ENCODE results near the gene RPL4. TPM values are rescaled to one million over a fixed set of nuclear protein-coding genes. Genes with fewer than 3 reads are reported as not detected.
"Not testable (repeated sequence)": the region's sequence is repeated elsewhere in the genome, so short reads cannot be mapped to it uniquely, and the experiment has no call there.

Gene RPL4
- total and polyA plus RNA-seq, 9 donors = 5,514 to 8,508 (median 6,271) TPM

- Histone ChIP-seq H3K4me3 (ENCODE audit: low read length) (no peak overlapping the region), H3K27me3 (ENCODE audit: control insufficient read depth, insufficient read depth, low read length) (no peaks in the 10 kb centered on the region), H3K9me3 (replicated peaks; ENCODE audit: control insufficient read depth, low read depth, low read length) (no peaks in the 10 kb centered on the region), H3K4me1 (ENCODE audit: control insufficient read depth, insufficient read depth, low read length) (no peaks in the 10 kb centered on the region), H3K27ac (ENCODE audit: low read length) (no peak overlapping the region), H3K36me3 (ENCODE audit: control insufficient read depth, insufficient read depth, low read length) (peaks cover 17% of the 10 kb centered on the region)
- no CpG with 5 or more reads among the region's 3 CpGs for WGBS (ENCODE audit: insufficient coverage)
- DNase-seq = no peak
Observed at GRCh38 chr15:66514586-66514985, 9.9 kb upstream of the RPL4 start.

DNA sequence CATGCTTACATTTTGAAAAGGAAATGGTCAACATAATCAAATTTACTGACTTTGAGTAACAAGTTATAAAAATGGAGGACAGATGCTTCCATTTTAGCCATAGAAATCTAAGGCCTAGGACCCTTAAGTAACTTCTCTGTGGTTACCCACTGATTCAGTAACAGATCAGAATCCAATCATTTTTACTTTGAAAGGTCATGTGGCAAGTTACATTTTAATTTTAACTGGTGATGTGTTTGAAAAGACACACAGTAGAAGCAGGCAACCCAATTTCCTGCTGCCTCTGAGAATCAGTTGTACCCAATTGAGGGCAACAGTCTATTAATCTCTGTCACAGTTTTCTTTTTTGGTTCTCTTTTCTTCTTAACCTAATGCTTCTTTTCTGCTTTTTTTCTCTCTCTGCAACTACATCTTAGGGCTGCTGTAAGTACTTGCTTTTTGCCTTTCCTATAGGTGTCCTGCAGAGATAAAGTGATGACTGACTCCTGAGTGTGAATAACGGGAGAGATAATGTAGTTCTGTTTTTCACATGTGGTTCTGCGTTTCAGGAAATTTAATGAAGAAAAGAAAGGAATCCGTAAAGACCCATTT lies 3.7 kb upstream of the RPL4 start:
- Histone ChIP-seq H3K36me3 (ENCODE audit: control insufficient read depth, insufficient read depth, low read length) (no peaks in the 10 kb centered on the region), H3K9me3 (replicated peaks; ENCODE audit: control insufficient read depth, low read depth, low read length) (no peaks in the 10 kb centered on the region), H3K27ac (ENCODE audit: low read length) (no peak overlapping the region), H3K4me3 (ENCODE audit: low read length) (no peak overlapping the region), H3K27me3 (ENCODE audit: control insufficient read depth, insufficient read depth, low read length) (no peaks in the 10 kb centered on the region), H3K4me1 (ENCODE audit: control insufficient read depth, insufficient read depth, low read length) (peaks cover 5% of the 10 kb centered on the region)
- DNase-seq = no peak
- no CpG with 5 or more reads among the region's 3 CpGs for WGBS (ENCODE audit: insufficient coverage)

GRCh38 chr15:66505818-66506217 lies 1.2 kb upstream of the RPL4 start:
- DNase-seq = no peak
- WGBS (ENCODE audit: insufficient coverage) = no CpG with 5 or more reads among the region's 4 CpGs
- Histone ChIP-seq H3K27me3 (ENCODE audit: control insufficient read depth, insufficient read depth, low read length) (no peaks in the 10 kb centered on the region), H3K4me3 (ENCODE audit: low read length) (peak overlapping the region; percentile 96), H3K9me3 (replicated peaks; ENCODE audit: control insufficient read depth, low read depth, low read length) (no peaks in the 10 kb centered on the region), H3K4me1 (ENCODE audit: control insufficient read depth, insufficient read depth, low read length) (peaks cover 14% of the 10 kb centered on the region), H3K27ac (ENCODE audit: low read length) (no peak overlapping the region), H3K36me3 (ENCODE audit: control insufficient read depth, insufficient read depth, low read length) (peaks cover 18% of the 10 kb centered on the region)

DNA sequence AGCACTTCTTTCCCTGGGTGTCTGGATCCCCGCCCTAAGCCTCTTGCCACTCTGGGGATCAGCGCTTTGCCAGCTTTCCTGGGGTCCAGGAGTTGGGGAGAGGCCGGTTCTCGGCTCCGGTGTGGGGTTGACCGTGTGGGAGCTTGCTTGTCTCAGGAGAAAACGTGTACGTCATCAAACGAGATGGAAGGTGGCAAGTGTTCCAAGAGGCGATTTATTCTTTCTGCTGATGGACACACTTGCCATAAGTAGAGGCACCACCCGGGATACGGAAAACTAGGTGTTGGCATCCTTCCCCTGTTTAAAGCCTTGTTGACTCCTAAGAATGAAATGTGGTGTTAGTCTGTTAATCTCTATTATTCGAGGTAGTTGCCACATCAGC lies 766 bp upstream of the RPL4 start:
- DNase-seq = no peak
- 1% methylated on average over 11 of the region's 13 CpGs for WGBS (ENCODE audit: insufficient coverage)
- peak overlapping the region; percentile 96 for H3K27ac ChIP-seq (ENCODE audit: low read length)
- H3K36me3 ChIP-seq (ENCODE audit: control insufficient read depth, insufficient read depth, low read length) = peaks cover 22% of the 10 kb centered on the region
- H3K9me3 ChIP-seq (replicated peaks; ENCODE audit: control insufficient read depth, low read depth, low read length) = no peaks in the 10 kb centered on the region
- no peaks in the 10 kb centered on the region for H3K27me3 ChIP-seq (ENCODE audit: control insufficient read depth, insufficient read depth, low read length)
- H3K4me1 ChIP-seq (ENCODE audit: control insufficient read depth, insufficient read depth, low read length) = peaks cover 14% of the 10 kb centered on the region
- H3K4me3 ChIP-seq (ENCODE audit: low read length) = peak overlapping the region; percentile 96

DNA sequence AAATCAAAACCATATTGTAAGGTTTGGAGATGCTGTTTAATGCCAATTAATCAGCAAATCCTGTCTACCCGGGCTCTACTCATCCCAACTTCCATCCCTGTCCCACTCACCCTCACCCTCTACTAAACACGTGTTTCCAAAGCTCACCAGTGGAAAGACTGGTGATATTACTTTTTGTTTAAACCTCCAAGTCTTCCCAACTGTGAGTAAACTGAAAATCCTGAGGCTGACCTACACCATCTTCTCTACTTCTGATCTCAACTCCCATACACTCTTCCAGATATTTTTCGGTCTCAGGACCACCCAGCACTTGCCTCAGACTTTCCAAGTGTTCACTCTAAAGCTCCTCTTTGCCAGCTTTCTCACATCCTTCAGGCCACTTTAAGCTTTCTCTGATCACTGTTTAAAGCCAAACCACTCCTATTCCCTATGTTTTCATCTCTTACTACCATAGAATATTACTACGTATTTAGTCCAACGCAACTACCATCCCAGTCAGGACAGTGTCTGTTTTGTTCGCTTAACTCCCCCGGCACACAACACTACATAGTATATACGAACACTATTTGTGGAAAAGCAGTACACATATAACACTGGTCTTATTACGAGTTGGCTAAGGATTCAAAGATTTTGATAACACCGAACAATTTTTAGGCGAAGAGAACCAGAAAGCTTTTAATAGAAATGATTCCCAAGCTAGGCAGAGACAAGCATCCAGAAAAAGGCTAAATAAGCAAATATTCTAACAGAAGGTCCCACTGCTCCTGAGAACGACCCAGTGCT lies 684 bp downstream of the RPL4 start:
- peaks cover 14% of the 10 kb centered on the region for H3K4me1 ChIP-seq (ENCODE audit: control insufficient read depth, insufficient read depth, low read length)
- 0% methylated on average over 2 of the region's 12 CpGs for WGBS (ENCODE audit: insufficient coverage)
- no peak for DNase-seq
- peaks cover 32% of the 10 kb centered on the region for H3K36me3 ChIP-seq (ENCODE audit: control insufficient read depth, insufficient read depth, low read length)
- no peaks in the 10 kb centered on the region for H3K27me3 ChIP-seq (ENCODE audit: control insufficient read depth, insufficient read depth, low read length)
- H3K9me3 ChIP-seq (replicated peaks; ENCODE audit: control insufficient read depth, low read depth, low read length) = no peaks in the 10 kb centered on the region
- peak overlapping the region; percentile 96 for H3K4me3 ChIP-seq (ENCODE audit: low read length)
- H3K27ac ChIP-seq (ENCODE audit: low read length) = peak overlapping the region; percentile 96

GRCh38 chr15:66503041-66503648 lies 1.5 kb downstream of the RPL4 start:
- H3K27me3 ChIP-seq (ENCODE audit: control insufficient read depth, insufficient read depth, low read length) = not testable (repeated sequence)
- H3K36me3 ChIP-seq (ENCODE audit: control insufficient read depth, insufficient read depth, low read length) = peaks cover 39% of the 10 kb centered on the region

DNA sequence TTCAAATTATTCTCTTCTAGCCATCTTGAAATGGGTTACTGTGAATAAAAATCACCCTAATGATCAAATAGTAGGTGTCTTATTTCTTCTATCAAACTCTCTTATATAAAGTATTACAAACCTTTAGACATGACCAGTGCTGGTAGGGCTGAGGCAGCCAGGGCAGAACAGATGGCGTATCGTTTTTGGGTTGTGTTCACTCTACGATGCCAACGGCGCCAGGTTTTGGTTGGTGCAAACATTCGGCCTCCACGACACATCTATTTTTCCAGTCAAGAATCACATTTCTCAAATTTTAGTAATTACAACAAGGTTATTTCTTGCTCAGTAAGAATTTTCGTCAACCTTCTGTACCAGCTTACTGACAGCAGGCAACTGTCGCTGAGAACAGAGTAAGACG lies 2.2 kb downstream of the RPL4 start:
- H3K27me3 ChIP-seq (ENCODE audit: control insufficient read depth, insufficient read depth, low read length) = no peaks in the 10 kb centered on the region
- no peak overlapping the region for H3K4me3 ChIP-seq (ENCODE audit: low read length)
- peaks cover 14% of the 10 kb centered on the region for H3K4me1 ChIP-seq (ENCODE audit: control insufficient read depth, insufficient read depth, low read length)
- H3K9me3 ChIP-seq (replicated peaks; ENCODE audit: control insufficient read depth, low read depth, low read length) = no peaks in the 10 kb centered on the region
- no peak overlapping the region for H3K27ac ChIP-seq (ENCODE audit: low read length)
- 81% methylated on average over 7 of the region's 10 CpGs for WGBS (ENCODE audit: insufficient coverage)
- H3K36me3 ChIP-seq (ENCODE audit: control insufficient read depth, insufficient read depth, low read length) = peaks cover 41% of the 10 kb centered on the region
- no peak for DNase-seq

More at GRCh38 chr15:66503041-66503648, 1.5 kb downstream of the RPL4 start:
- 83% methylated on average over 3 of the region's 13 CpGs for WGBS (ENCODE audit: insufficient coverage)
- not testable (repeated sequence) for H3K27ac ChIP-seq (ENCODE audit: low read length); H3K9me3 ChIP-seq (replicated peaks; ENCODE audit: control insufficient read depth, low read depth, low read length); DNase-seq
- Histone ChIP-seq H3K4me1 (ENCODE audit: control insufficient read depth, insufficient read depth, low read length) (peaks cover 14% of the 10 kb centered on the region), H3K4me3 (ENCODE audit: low read length) (peak overlapping the region; percentile 96)

DNA sequence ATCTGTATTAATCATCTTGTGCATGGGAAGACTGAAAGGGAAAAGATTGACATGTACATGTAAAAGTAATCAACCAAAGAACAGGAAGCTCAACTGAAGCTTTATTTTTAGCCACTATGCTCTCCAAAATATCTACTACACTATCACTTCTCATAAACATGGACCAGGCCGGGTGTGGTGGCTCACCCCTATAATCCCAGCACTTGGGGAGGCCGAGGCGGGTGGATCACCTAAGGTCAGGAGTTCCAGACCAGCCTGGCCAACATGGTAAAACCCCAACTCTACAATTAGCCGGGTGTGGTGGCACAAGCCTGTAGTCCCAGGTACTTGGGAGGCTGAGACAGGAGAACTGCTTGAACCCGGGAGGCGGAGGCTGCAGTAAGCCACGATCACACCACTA lies 4.3 kb downstream of the RPL4 start:
- peaks cover 21% of the 10 kb centered on the region for H3K4me1 ChIP-seq (ENCODE audit: control insufficient read depth, insufficient read depth, low read length)
- WGBS (ENCODE audit: insufficient coverage) = 88% methylated on average over 3 of the region's 7 CpGs
- H3K27ac ChIP-seq (ENCODE audit: low read length) = not testable (repeated sequence)

GRCh38 chr15:66498501-66499386 lies 5.9 kb downstream of the RPL4 start:
- H3K9me3 ChIP-seq (replicated peaks; ENCODE audit: control insufficient read depth, low read depth, low read length) = no peaks in the 10 kb centered on the region
- H3K27me3 ChIP-seq (ENCODE audit: control insufficient read depth, insufficient read depth, low read length) = no peaks in the 10 kb centered on the region
- DNase-seq = peak; percentile 68
- no peak overlapping the region for H3K27ac ChIP-seq (ENCODE audit: low read length)
- WGBS (ENCODE audit: insufficient coverage) = 50% methylated on average over 2 of the region's 3 CpGs
- peaks cover 58% of the 10 kb centered on the region for H3K36me3 ChIP-seq (ENCODE audit: control insufficient read depth, insufficient read depth, low read length)
- H3K4me3 ChIP-seq (ENCODE audit: low read length) = no peak overlapping the region
- peaks cover 20% of the 10 kb centered on the region for H3K4me1 ChIP-seq (ENCODE audit: control insufficient read depth, insufficient read depth, low read length)

More for the DNA sequence above, 4.3 kb downstream of the RPL4 start:
- H3K36me3 ChIP-seq (ENCODE audit: control insufficient read depth, insufficient read depth, low read length) = peaks cover 49% of the 10 kb centered on the region
- H3K27me3 ChIP-seq (ENCODE audit: control insufficient read depth, insufficient read depth, low read length); DNase-seq; H3K9me3 ChIP-seq (replicated peaks; ENCODE audit: control insufficient read depth, low read depth, low read length); H3K4me3 ChIP-seq (ENCODE audit: low read length): not testable (repeated sequence)

Measured in muscle of leg (tissue), 11 donors.